HepG2 (cell line): ENCODE measurements around the gene TSPAN8. TPM values are rescaled to one million over a fixed set of nuclear protein-coding genes. Genes with fewer than 3 reads are reported as not detected.

Source experiments
- ZBTB43 ChIP-seq: sonication (generic); formaldehyde crosslinking; conservative IDR thresholded peaks from 2 replicates; pipeline ENCODE4 v1.4.0; 2020; ENCODE audit warnings: missing genetic modification reagents
- polyA plus RNA-seq, 8 experiments: library from polyadenylated mRNA; depleted of rRNA in 3 of 8; stranded (reverse) in 7 of 8; unstranded in 1 of 8; fragments of >200 nt; fragmentation: Illumina TruSeq in 4 of 8; extraction: Trizol in 4 of 8; gene quantifications; 2 replicates each; pipeline versions ENCODE4 v1.2.1 to v1.2.3, GENCODE V29; 2011 to 2016; ENCODE audit warnings: low read depth in 4 of 8, missing spikeins in 1 of 8, mixed read lengths in 1 of 8; ENCODE audit not compliant: insufficient read depth in 1 of 8
- total RNA-seq, 5 experiments: library from RNA; depleted of rRNA; stranded (reverse); fragments of >200 nt; fragmentation: Illumina TruSeq; extraction: Trizol; gene quantifications; 2 replicates each; pipeline ENCODE4 v1.2.3, GENCODE V29; 2016; ENCODE audit warnings: low read depth in 1 of 5

Gene TSPAN8
- total and polyA plus RNA-seq, 2 of the 13 experiments (the other 11 are each of a cell fraction or from before 2014, with no cell fraction given): 3.4 to 3.9 TPM

- TF ChIP-seq ZBTB43: no peak
Observed at GRCh38 chr12:71075743-71076142, 82.1 kb downstream of the TSPAN8 start (continued).

Other genes starting within 250 kb of the TSPAN8 start
- gene PTPRR, start 237.3 kb downstream of the TSPAN8 start, total RNA-seq (2016; rRNA removed; fragmentation: Illumina TruSeq; extraction: Trizol): not detected in 2 replicates
- gene PTPRR, start 237.3 kb downstream of the TSPAN8 start, polyA plus RNA-seq (2011; rRNA removed): not detected in 2 replicates